ENCODE results near the gene LRRC8E.

Gene LRRC8E

GRCh38 chr19:7863971-7864689 is 24.2 kb upstream of the LRRC8E start:
- no peak for FAIRE-seq
- peak; percentile 17 for DNase-seq (ENCODE audit: insufficient read length)
- no peak for TF ChIP-seq TAF1 (IDR thresholded peaks at IDR 0.05; ENCODE audit: borderline replicate concordance, low read depth, low read length)

GRCh38 chr19:7864690-7865074 is 23.6 kb upstream of the LRRC8E start:
- no peak for TF ChIP-seq TAF1 (IDR thresholded peaks at IDR 0.05; ENCODE audit: borderline replicate concordance, low read depth, low read length)
- TF ChIP-seq POLR2A (IDR thresholded peaks at IDR 0.05; ENCODE audit: low read depth, low read length) = no peak
- TF ChIP-seq POLR2AphosphoS5 (IDR thresholded peaks at IDR 0.05; ENCODE audit: low read depth, low read length) = no peak
- DNase-seq (ENCODE audit: insufficient read length) = no peak
- no peak for FAIRE-seq

GRCh38 chr19:7865262-7865911 is 22.9 kb upstream of the LRRC8E start:
- peak; percentile 54 for FAIRE-seq
- TF ChIP-seq POLR2A (IDR thresholded peaks at IDR 0.05; ENCODE audit: low read depth, low read length) (no peak), POLR2AphosphoS5 (IDR thresholded peaks at IDR 0.05; ENCODE audit: low read depth, low read length) (no peak)
- peak; percentile 22 for DNase-seq (ENCODE audit: insufficient read length)

GRCh38 chr19:7866399-7867091 is 21.8 kb upstream of the LRRC8E start:
- FAIRE-seq = no peak
- TF ChIP-seq POLR2AphosphoS5 (IDR thresholded peaks at IDR 0.05; ENCODE audit: low read depth, low read length) (no peak), TAF1 (IDR thresholded peaks at IDR 0.05; ENCODE audit: borderline replicate concordance, low read depth, low read length) (no peak), POLR2A (IDR thresholded peaks at IDR 0.05; ENCODE audit: low read depth, low read length) (no peak)
- DNase-seq (ENCODE audit: insufficient read length) = no peak

DNA sequence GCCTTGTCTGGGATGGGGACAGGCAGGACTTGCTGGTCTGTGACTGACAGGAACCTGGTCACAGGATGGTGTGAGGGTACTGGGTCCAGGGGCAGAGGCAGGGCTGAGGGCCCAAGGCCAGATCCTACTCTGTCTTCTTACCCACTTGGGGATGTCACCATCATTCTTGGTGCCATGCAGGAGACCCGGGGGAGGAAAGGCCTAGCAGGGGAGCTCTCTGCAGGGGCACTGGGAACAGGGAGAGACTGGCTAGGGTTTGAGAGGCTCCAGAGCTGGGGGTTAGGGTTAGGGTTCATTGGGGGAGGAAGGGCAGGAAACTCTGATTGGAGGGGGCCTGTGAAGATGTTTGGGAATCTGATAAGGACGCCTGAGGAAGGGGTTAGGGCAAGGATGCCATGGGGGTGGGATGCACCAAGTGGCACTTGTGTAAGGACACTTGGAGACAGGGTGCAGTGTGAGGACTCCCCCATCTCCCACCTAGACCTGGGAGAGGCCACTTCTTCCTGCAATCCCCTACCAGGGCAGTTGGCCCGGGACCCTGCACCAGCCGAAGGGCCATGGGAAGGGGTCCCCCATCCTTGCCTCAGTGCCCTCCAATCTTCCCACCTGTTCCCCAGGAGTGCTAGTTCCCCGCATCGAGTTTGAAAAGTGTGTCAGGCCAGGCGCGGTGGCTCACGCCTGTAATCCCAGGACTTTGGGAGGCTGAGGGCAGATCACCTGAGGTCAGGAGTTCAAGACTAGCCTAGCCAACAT is 21.0 kb upstream of the LRRC8E start:
- FAIRE-seq (no peak), DNase-seq (ENCODE audit: insufficient read length) (no peak)
- TF ChIP-seq TAF1 (IDR thresholded peaks at IDR 0.05; ENCODE audit: borderline replicate concordance, low read depth, low read length) (no peak), POLR2AphosphoS5 (IDR thresholded peaks at IDR 0.05; ENCODE audit: low read depth, low read length) (no peak), POLR2A (IDR thresholded peaks at IDR 0.05; ENCODE audit: low read depth, low read length) (no peak)

- no peak for FAIRE-seq
- DNase-seq (ENCODE audit: insufficient read length) = no peak
- TF ChIP-seq POLR2AphosphoS5 (IDR thresholded peaks at IDR 0.05; ENCODE audit: low read depth, low read length) (no peak), POLR2A (IDR thresholded peaks at IDR 0.05; ENCODE audit: low read depth, low read length) (no peak), TAF1 (IDR thresholded peaks at IDR 0.05; ENCODE audit: borderline replicate concordance, low read depth, low read length) (no peak)
Measured at GRCh38 chr19:7868326-7868670, 20.0 kb upstream of the LRRC8E start.

- DNase-seq (ENCODE audit: insufficient read length) (peak; percentile 95), FAIRE-seq (peak; percentile 76)
- no peak for TF ChIP-seq POLR2A (IDR thresholded peaks at IDR 0.05; ENCODE audit: low read depth, low read length)
- TF ChIP-seq TAF1 (IDR thresholded peaks at IDR 0.05; ENCODE audit: borderline replicate concordance, low read depth, low read length) = no peak
- no peak for TF ChIP-seq POLR2AphosphoS5 (IDR thresholded peaks at IDR 0.05; ENCODE audit: low read depth, low read length)
Measured at GRCh38 chr19:7868671-7869452, 19.4 kb upstream of the LRRC8E start.

GRCh38 chr19:7869453-7869909 is 18.8 kb upstream of the LRRC8E start:
- FAIRE-seq (peak; percentile 94), DNase-seq (ENCODE audit: insufficient read length) (peak; percentile 69)
- TF ChIP-seq TAF1 (IDR thresholded peaks at IDR 0.05; ENCODE audit: borderline replicate concordance, low read depth, low read length) (no peak), POLR2A (IDR thresholded peaks at IDR 0.05; ENCODE audit: low read depth, low read length) (no peak), POLR2AphosphoS5 (IDR thresholded peaks at IDR 0.05; ENCODE audit: low read depth, low read length) (no peak)

DNA sequence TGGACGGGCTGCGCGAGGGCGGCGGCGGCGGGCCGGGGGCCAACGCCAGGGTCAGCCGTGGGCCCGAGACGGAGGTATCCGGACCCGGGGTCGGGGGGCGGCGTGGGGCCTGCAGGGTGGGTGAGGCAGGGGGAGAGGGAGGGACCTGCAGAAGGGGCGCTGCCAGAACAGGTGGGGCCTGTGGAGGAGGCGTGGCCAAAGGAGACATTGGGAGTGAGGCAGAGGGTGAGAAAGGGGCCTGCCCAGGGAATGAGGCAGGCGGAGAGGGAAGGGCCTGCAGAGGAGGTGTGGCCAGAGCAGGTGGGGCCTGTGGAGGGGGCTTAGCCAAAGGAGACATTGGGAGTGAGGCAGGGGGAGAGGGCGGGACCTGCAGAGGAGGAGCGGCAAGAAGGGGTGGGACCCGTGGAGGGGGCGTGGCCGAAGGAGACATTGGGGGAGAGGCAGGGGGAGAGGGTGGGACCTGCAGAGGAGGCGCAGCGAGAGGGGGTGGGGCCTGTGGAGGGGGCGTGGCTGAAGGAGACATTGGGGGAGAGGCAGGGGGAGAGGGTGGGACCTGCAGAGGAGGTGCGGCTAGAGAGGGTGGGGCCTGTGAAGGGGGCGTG is 18.3 kb upstream of the LRRC8E start:
- TF ChIP-seq POLR2A (IDR thresholded peaks at IDR 0.05; ENCODE audit: low read depth, low read length) (no peak), POLR2AphosphoS5 (IDR thresholded peaks at IDR 0.05; ENCODE audit: low read depth, low read length) (no peak), TAF1 (IDR thresholded peaks at IDR 0.05; ENCODE audit: borderline replicate concordance, low read depth, low read length) (no peak)
- DNase-seq (ENCODE audit: insufficient read length) = no peak
- no peak for FAIRE-seq

DNA sequence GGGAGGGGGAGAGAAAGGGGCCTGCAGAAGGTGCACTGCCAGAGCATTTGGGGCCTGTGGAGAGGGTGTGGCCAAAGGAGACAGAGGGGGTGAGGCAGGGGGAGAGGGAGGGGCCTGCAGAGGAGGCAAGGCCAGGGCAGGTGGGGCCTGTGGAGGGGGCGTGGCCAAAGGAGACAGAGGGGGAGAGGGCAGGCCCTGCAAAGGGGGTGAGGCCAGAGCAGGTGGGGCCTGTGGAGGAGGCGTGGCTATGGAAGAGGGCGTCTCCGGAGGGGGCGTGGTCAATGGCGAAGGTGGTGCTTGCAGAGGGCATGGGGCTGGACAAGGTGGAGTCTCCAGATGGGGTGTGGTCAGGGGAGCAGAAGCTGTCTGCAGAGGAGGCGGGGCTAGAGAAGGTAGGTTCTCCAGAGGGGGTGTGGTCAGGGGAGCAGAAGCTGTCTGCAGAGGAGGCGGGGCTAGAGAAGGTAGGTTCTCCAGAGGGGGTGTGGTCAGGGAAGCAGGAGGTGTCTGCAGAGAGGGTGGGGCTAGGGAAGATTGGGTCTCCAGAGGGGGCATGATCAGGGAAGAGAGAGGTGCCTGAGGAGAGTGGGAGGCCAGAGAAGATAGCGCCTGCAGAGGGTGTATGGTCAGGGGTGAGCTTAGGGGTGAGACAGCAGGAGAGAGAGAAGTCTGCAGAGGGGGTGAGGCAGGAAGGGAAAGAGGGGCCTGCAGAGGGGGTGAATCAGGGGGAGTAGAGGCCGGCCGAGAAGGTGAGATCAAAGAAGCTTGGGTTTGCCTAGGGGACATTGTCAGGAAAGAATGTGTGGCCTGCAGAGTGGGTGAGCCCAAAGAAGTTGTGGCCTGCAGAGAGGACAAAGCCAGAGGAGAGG is 17.5 kb upstream of the LRRC8E start:
- DNase-seq (ENCODE audit: insufficient read length) (no peak), FAIRE-seq (peak; percentile 38)
- TF ChIP-seq POLR2A (IDR thresholded peaks at IDR 0.05; ENCODE audit: low read depth, low read length) (no peak), TAF1 (IDR thresholded peaks at IDR 0.05; ENCODE audit: borderline replicate concordance, low read depth, low read length) (no peak), POLR2AphosphoS5 (IDR thresholded peaks at IDR 0.05; ENCODE audit: low read depth, low read length) (no peak)
